Mucosa of stomach (tissue), 1 donor: ENCODE measurements around the gene FKBP15.
"Not testable (repeated sequence)": the region's sequence is repeated elsewhere in the genome, so short reads cannot be mapped to it uniquely, and the experiment has no call there.

ENCODE experiments used
- H3K27me3 ChIP-seq: one replicate; pipeline ENCODE4 v1.7.0; 2013; ENCODE audit warnings: mild to moderate bottlenecking, low read length; ENCODE audit not compliant: control insufficient read depth, insufficient read depth
- H3K36me3 ChIP-seq: one replicate; pipeline ENCODE4 v1.7.0; 2013; ENCODE audit warnings: low read length; ENCODE audit not compliant: control insufficient read depth, insufficient read depth
- H3K4me1 ChIP-seq: one replicate; pipeline ENCODE4 v1.7.0; 2013; ENCODE audit warnings: mild to moderate bottlenecking, low read length; ENCODE audit not compliant: control insufficient read depth, insufficient read depth
- H3K4me3 ChIP-seq: one replicate; pipeline ENCODE4 v1.7.0; 2013; ENCODE audit warnings: low read length
- H3K9ac ChIP-seq: one replicate; pipeline ENCODE4 v1.7.0; 2013; ENCODE audit warnings: mild to moderate bottlenecking, low read length, moderate library complexity
- H3K9me3 ChIP-seq: one replicate; pipeline ENCODE4 v1.7.0; 2013; ENCODE audit warnings: mild to moderate bottlenecking, low read length, moderate library complexity; ENCODE audit not compliant: control insufficient read depth
- donor health status: Pancreatic carcinoma.

The FKBP15 gene

DNA sequence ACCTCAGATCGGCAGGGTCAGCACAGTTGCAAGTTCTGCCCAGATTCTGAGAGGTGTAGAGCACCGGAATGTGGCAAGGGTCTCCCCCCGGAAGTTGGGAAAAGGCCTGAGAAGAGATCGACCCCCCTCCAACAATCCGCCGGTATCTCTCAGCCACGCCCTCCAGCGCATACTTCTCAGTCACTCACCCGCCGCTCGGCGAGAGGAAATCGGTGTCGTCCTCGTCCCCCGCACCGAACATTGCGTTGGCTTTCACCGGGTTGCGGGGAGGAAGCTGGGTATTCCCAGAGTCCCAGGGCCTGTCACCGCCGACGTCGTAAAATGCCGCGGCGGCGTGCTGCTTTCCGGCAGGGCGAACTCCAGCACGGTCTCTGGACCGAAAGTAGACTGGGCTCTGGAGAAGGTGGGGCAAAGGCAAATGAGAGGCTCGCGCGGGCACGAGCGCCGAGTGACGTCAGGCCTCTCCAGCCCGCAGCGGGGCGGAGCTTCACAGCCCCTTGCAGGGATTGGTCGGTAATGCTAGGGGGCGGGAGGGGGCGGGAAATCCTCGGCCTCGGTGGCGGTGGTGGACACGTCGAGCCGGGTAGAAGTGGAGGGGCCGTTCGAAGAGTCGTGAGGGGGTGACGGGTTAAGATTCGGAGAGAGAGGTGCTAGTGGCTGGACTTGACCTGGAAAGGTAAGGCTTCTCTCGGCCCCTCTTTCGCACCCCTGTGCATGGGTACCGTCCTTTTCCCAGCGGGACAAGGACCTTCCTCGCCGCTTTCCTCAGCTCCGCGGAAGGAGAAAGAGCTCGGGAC, at the start of gene FKBP15, which contains the start of gene SLC31A1:
Gene FKBP15, minus strand, starts transcription at position 275 of the 797 bp plus-strand sequence. Its CDS starts 34 bp downstream, at position 241.
Gene SLC31A1, plus strand, starts transcription at position 542 of the 797 bp plus-strand sequence. CDS start 34,605 bp downstream, outside the sequence.
- no peaks in the 10 kb centered on the region for H3K27me3 ChIP-seq
- H3K4me1 ChIP-seq, result peaks cover 27% of the 10 kb centered on the region
- H3K9ac ChIP-seq, result peak within 1 kb of the TSS; percentile 93
- H3K36me3 ChIP-seq, result no peaks in the 10 kb centered on the region
- H3K9me3 ChIP-seq, result no peaks in the 10 kb centered on the region
- peak within 1 kb of the TSS; percentile 94 for H3K4me3 ChIP-seq

DNA sequence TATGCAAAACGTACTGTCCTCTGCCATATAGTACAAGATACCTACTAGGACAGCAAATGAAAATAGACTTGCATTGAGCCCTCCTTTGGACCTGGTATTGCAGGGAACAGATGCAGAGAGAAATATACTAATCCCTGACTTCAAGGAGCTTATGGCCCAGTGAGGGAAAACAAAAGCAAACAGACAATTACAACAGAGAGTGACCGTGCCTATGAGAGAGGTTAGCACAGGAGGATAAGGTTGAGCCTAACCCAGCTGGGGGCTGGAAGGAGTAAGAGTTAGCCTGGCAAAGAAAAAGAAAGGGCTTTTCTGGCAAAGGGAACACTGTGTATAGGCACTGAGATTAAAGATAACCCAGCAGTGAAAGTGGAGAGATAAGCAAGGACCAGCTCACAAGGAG, 48.8 kb upstream of the FKBP15 start:
- Histone ChIP-seq H3K36me3 (peaks cover 3% of the 10 kb centered on the region), H3K4me1 (no peaks in the 10 kb centered on the region), H3K9me3 (no peaks in the 10 kb centered on the region), H3K4me3 (no peak overlapping the region), H3K27me3 (no peaks in the 10 kb centered on the region), H3K9ac (no peak overlapping the region)

DNA sequence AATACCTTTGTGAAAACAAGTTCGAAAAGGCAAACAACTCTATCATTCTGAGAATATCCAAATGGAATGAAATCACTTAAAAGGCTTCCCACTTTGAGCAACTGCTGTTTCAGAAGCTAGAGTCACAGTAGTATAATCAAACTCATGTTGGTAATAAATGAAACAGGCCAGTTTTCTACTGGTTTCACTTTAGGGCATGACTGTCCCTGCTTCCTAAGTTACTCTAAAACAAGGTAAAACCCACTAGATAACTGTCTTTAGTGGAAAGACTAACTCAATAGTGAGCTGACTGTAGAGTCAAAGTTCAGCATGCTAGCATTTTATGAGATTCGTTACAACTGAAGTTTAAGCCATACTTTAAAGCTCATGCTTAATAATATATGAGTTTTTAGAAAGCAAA, 48.3 kb upstream of the FKBP15 start:
- Histone ChIP-seq H3K27me3 (no peaks in the 10 kb centered on the region), H3K9me3 (no peaks in the 10 kb centered on the region), H3K36me3 (peaks cover 3% of the 10 kb centered on the region), H3K4me3 (no peak overlapping the region), H3K4me1 (no peaks in the 10 kb centered on the region), H3K9ac (no peak overlapping the region)

- Histone ChIP-seq H3K27me3 (no peaks in the 10 kb centered on the region), H3K36me3 (peaks cover 3% of the 10 kb centered on the region), H3K4me1 (no peaks in the 10 kb centered on the region), H3K9me3 (no peaks in the 10 kb centered on the region), H3K4me3 (no peak overlapping the region), H3K9ac (no peak overlapping the region)
Measured at GRCh38 chr9:113267911-113268566, 47.0 kb upstream of the FKBP15 start.

- no peaks in the 10 kb centered on the region for H3K27me3 ChIP-seq
- H3K9me3 ChIP-seq, result no peaks in the 10 kb centered on the region
- H3K4me1 ChIP-seq, result no peaks in the 10 kb centered on the region
- peaks cover 3% of the 10 kb centered on the region for H3K36me3 ChIP-seq
- H3K9ac ChIP-seq, result no peak overlapping the region
- H3K4me3 ChIP-seq, result no peak overlapping the region
Measured at GRCh38 chr9:113266174-113266573, 45.1 kb upstream of the FKBP15 start.

- Histone ChIP-seq H3K9ac (no peak overlapping the region), H3K27me3 (no peaks in the 10 kb centered on the region), H3K9me3 (no peaks in the 10 kb centered on the region), H3K4me1 (peaks cover 4% of the 10 kb centered on the region), H3K4me3 (no peak overlapping the region), H3K36me3 (no peaks in the 10 kb centered on the region)
Measured at GRCh38 chr9:113261917-113262671, 41.0 kb upstream of the FKBP15 start.

GRCh38 chr9:113258282-113258681, 37.2 kb upstream of the FKBP15 start:
- H3K9ac ChIP-seq, result no peak overlapping the region
- H3K27me3 ChIP-seq, result no peaks in the 10 kb centered on the region
- H3K9me3 ChIP-seq, result no peaks in the 10 kb centered on the region
- H3K4me3 ChIP-seq, result no peak overlapping the region
- H3K4me1 ChIP-seq, result peaks cover 4% of the 10 kb centered on the region
- no peaks in the 10 kb centered on the region for H3K36me3 ChIP-seq

- H3K9me3 ChIP-seq, result no peaks in the 10 kb centered on the region
- H3K9ac ChIP-seq, result no peak overlapping the region
- H3K4me3 ChIP-seq, result no peak overlapping the region
- H3K4me1 ChIP-seq, result peaks cover 4% of the 10 kb centered on the region
- no peaks in the 10 kb centered on the region for H3K36me3 ChIP-seq
- H3K27me3 ChIP-seq, result no peaks in the 10 kb centered on the region
Measured at GRCh38 chr9:113257863-113258262, 36.8 kb upstream of the FKBP15 start.

DNA sequence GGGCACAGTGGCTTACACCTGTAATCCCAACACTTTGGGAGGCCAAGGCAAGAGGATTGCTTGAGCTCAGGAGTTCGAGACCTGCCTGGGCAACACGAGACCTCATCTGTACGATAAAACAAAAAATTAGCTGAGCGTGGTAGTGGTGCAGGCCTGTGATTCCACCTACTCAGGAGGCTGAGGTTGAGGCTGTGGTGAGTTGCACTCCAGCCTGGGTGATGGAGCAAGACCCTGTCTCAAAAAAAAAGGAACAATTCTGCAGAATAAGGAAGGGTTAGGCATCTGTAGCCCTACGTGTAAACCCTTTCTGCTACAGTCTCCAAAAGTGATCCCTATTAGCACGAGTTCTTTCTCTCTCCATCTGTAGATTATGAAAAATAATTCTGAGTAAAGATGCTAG, 34.4 kb upstream of the FKBP15 start:
- H3K36me3 ChIP-seq, result no peaks in the 10 kb centered on the region
- no peaks in the 10 kb centered on the region for H3K27me3 ChIP-seq
- no peak overlapping the region for H3K9ac ChIP-seq
- no peaks in the 10 kb centered on the region for H3K9me3 ChIP-seq
- H3K4me1 ChIP-seq, result peaks cover 4% of the 10 kb centered on the region
- H3K4me3 ChIP-seq, result no peak overlapping the region

GRCh38 chr9:113254991-113255390, 33.9 kb upstream of the FKBP15 start:
- H3K4me3 ChIP-seq, result no peak overlapping the region
- H3K4me1 ChIP-seq, result peaks cover 4% of the 10 kb centered on the region
- H3K36me3 ChIP-seq, result no peaks in the 10 kb centered on the region
- H3K27me3 ChIP-seq, result no peaks in the 10 kb centered on the region
- no peak overlapping the region for H3K9ac ChIP-seq
- no peaks in the 10 kb centered on the region for H3K9me3 ChIP-seq

- no peak overlapping the region for H3K4me3 ChIP-seq
- H3K27me3 ChIP-seq, result no peaks in the 10 kb centered on the region
Measured at GRCh38 chr9:113250807-113251206, 29.7 kb upstream of the FKBP15 start.

GRCh38 chr9:113249661-113250060, 28.6 kb upstream of the FKBP15 start:
- not testable (repeated sequence) for H3K4me1 ChIP-seq, H3K4me3 ChIP-seq, H3K9ac ChIP-seq, H3K27me3 ChIP-seq, H3K36me3 ChIP-seq, H3K9me3 ChIP-seq

More at GRCh38 chr9:113250807-113251206, 29.7 kb upstream of the FKBP15 start:
- Histone ChIP-seq H3K36me3 (no peaks in the 10 kb centered on the region), H3K9me3 (no peaks in the 10 kb centered on the region), H3K4me1 (no peaks in the 10 kb centered on the region), H3K9ac (no peak overlapping the region)
